GM12874 (cell line): ENCODE measurements around the gene PCLO.

Experiments used
- TF ChIP-seq, protein P1 (sequence below): IDR thresholded peaks from 2 replicates; pipeline ENCODE4 v1.5.1; 2011; ENCODE audit warnings: low read depth, mild to moderate bottlenecking, control low read depth, low read length, moderate library complexity; ENCODE audit not compliant: insufficient read depth

The PCLO gene, protein sequence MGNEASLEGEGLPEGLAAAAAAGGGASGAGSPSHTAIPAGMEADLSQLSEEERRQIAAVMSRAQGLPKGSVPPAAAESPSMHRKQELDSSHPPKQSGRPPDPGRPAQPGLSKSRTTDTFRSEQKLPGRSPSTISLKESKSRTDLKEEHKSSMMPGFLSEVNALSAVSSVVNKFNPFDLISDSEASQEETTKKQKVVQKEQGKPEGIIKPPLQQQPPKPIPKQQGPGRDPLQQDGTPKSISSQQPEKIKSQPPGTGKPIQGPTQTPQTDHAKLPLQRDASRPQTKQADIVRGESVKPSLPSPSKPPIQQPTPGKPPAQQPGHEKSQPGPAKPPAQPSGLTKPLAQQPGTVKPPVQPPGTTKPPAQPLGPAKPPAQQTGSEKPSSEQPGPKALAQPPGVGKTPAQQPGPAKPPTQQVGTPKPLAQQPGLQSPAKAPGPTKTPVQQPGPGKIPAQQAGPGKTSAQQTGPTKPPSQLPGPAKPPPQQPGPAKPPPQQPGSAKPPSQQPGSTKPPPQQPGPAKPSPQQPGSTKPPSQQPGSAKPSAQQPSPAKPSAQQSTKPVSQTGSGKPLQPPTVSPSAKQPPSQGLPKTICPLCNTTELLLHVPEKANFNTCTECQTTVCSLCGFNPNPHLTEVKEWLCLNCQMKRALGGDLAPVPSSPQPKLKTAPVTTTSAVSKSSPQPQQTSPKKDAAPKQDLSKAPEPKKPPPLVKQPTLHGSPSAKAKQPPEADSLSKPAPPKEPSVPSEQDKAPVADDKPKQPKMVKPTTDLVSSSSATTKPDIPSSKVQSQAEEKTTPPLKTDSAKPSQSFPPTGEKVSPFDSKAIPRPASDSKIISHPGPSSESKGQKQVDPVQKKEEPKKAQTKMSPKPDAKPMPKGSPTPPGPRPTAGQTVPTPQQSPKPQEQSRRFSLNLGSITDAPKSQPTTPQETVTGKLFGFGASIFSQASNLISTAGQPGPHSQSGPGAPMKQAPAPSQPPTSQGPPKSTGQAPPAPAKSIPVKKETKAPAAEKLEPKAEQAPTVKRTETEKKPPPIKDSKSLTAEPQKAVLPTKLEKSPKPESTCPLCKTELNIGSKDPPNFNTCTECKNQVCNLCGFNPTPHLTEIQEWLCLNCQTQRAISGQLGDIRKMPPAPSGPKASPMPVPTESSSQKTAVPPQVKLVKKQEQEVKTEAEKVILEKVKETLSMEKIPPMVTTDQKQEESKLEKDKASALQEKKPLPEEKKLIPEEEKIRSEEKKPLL (N-terminal part only)

DNA sequence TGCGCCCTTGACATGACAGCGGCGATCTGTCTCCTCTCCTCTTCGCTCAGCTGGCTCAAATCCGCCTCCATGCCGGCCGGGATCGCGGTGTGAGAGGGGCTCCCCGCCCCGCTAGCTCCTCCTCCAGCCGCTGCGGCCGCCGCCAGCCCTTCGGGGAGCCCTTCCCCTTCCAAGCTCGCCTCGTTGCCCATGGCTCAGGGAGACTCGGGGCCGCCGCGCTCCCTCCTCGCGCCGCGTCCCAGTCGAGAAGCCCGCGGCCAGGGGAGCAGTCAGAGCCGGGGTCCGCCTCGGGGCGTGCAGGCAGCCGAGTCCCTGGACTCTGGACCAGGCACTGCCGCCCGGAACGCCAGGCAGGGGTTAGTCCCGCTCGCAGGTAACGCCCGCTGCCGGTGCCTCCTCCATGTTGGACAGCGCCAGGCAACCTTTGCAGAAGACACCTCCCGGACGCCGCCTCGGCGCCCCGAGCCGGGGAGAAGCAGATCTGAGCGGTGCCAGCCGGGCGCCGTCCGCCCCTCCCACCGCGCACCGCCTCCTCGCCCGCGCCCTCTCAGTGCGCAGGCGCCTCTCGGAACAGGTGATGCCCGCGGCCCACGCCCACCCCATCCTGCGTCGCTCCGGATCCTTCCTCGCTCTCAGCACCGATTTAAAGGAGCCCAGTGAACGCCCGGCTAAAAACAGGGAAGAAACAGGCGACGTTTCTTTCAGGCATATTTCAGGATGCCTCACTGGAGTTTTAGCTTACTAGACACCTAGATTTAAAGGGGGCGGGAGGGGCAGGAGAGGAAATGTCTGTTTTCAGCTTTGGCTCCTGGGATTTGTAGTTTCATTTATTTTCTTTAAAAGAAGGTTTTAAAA, at the start of gene PCLO:
PCLO (minus strand) TSS at position 483 of the 855 bp plus-strand sequence; CDS start at position 191, 292 bp downstream.
- TF ChIP-seq, protein P1, sequence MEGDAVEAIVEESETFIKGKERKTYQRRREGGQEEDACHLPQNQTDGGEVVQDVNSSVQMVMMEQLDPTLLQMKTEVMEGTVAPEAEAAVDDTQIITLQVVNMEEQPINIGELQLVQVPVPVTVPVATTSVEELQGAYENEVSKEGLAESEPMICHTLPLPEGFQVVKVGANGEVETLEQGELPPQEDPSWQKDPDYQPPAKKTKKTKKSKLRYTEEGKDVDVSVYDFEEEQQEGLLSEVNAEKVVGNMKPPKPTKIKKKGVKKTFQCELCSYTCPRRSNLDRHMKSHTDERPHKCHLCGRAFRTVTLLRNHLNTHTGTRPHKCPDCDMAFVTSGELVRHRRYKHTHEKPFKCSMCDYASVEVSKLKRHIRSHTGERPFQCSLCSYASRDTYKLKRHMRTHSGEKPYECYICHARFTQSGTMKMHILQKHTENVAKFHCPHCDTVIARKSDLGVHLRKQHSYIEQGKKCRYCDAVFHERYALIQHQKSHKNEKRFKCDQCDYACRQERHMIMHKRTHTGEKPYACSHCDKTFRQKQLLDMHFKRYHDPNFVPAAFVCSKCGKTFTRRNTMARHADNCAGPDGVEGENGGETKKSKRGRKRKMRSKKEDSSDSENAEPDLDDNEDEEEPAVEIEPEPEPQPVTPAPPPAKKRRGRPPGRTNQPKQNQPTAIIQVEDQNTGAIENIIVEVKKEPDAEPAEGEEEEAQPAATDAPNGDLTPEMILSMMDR, result no peak

DNA sequence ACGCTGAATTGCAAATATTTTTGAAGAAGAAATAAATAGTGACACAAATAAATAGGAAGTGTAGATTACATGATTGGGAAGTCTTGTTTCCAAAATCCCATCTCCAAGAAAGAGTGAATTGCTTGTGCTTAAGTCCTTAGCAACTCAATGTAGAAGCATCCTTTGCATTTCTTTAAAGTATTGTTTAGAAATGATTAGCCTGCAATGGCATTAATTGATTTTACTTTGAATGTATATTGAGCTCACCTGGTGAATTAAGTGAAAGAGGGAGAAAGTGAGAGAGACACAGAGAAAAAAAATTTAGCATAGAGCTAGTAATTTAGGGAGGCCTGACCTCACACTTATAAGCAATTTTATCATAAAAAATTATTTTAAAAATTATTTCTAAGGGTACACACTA, 49.0 kb upstream of the PCLO start:
- TF ChIP-seq, protein P1, result no peak

DNA sequence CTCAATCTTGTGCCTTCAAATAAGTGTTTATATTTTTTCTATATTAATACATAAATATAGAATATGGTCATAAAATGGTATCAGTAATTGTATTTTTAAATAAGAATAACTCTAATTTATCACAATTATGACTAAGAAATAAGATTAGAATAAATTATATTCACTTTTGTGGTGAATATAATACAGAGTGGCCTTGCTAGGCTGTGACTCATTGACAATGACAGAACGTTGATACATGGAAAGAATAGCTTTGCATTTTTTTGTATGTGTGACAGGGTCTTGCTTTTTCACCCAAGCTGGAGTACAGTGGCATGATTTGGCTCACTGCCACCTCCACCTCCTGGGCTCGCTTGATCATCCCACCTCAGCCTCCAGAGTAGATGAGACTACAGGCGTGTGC, 47.8 kb upstream of the PCLO start:
- TF ChIP-seq, protein P1, result no peak

DNA sequence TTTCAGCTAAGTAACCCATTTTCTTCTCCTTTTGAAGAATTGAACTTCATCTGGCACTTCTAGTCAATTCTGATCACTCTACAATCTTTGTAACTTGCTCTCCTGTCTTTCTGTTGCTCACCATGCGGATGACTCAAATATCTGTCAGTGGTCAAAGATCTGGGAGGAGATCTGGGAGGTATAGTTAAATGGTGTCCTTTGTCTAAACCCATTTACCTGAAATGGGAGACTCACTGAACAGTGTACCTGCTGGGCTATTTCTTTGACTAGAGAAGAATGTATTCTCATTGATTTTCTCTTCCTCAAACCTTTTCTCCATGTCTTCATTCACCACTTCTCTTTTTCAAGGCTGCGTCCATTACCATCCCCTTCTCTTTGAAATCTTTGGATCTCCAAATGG, 42.0 kb upstream of the PCLO start:
- TF ChIP-seq, protein P1, result no peak

DNA sequence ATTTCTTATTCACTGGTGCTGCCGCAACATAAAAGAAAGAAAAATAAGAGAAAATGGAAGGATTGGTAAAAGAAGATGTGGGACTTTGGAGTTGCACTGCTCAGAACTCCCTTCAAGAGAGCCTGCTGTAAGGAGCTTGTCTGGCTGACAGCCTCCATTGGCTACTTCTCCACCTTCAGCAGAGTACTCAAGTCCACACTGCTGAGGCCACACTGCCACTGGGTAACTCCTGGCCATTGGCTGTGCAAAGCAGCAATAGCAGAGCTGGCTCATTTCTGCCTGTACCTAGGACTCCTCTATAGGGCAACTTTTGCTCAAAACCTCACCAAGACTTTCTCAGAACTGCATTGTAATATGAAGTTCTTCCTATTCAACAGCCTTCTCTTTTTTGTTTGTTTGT, 38.7 kb upstream of the PCLO start:
- TF ChIP-seq, protein P1, result no peak

DNA sequence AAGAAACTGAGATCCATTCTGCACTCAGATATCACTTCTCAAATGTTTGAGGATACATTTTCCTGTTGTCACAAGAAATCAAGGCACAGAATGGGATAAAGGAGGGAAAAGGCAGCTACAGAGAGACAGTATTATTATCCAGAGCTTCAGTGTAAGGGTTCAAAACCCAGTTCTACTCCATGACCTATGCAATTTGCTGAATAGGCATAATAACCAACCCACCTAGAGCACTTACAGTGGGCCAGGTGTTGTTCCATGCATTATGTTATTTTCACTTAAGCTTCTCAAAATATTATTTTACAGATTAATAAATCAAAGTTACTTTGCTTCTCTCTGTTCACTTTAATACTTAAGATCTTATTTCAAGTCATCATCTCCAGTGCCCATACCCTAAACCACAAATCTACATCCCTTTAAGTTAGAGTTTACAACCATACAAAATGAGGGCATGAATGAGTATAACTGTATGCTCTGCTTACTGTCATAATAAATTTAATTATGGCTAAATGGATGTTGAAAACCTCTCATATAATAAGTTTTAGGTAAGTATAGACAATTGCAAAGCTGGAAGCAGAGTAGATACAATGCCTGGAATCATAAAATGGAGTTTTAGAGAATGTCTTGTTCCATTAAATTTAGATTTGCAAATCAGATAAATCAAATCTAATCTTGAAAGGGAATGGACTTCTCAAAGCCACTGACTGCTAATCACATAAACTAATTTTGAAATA, 28.1 kb upstream of the PCLO start:
- TF ChIP-seq, protein P1, result no peak
